ENCODE data around the gene ABI3. TPM values are rescaled to one million over a fixed set of nuclear protein-coding genes. Genes with fewer than 3 reads are reported as not detected.
A peak's percentile ranks its signal among the peaks of the same experiment; 100 is the strongest.

Gene ABI3
- total RNA-seq, 4 donors from 2014 or later, result 1.1 to 6.6 (median 5.0) TPM

GRCh38 chr17:49223168-49223516 is 12.6 kb downstream of the ABI3 start:
- Histone ChIP-seq H3K27me3 (peaks cover 98% of the 10 kb centered on the region), H3K4me1 (peaks cover 0 to 22% (median 13%) of the 10 kb centered on the region in 3 donors), H3K36me3 (no peaks in the 10 kb centered on the region), H3K9me3 (no peaks in the 10 kb centered on the region), H3K4me3 (no peak overlapping the region), H3K27ac (no peak overlapping the region)
- 0 to 20% methylated on average over 1 to 3 of the region's 9 CpGs for WGBS, 2 donors (ENCODE audit: low coverage in 1 of 2)
- ATAC-seq, result no peak
- TF ChIP-seq POLR2AphosphoS5 (IDR thresholded peaks at IDR 0.05) (no peak), EP300 (IDR thresholded peaks at IDR 0.05) (no peak), POLR2A (IDR thresholded peaks at IDR 0.05) (no peak), CTCF (IDR thresholded peaks at IDR 0.05) (no peak)

- peaks cover 0 to 22% (median 13%) of the 10 kb centered on the region in 3 donors for H3K4me1 ChIP-seq
- H3K27me3 ChIP-seq, result peaks cover 99% of the 10 kb centered on the region
- no peaks in the 10 kb centered on the region for H3K36me3 ChIP-seq
- 0 to 5% methylated on average over 4 to 15 of the region's 31 CpGs for WGBS, 2 donors (ENCODE audit: low coverage in 1 of 2)
- peak; percentile 47 for ATAC-seq
- TF ChIP-seq CTCF (IDR thresholded peaks at IDR 0.05), result peak in 3 of 4 experiments; percentile 60 to 81 (median 79)
- no peak for TF ChIP-seq POLR2AphosphoS5 (IDR thresholded peaks at IDR 0.05)
- no peak for TF ChIP-seq EP300 (IDR thresholded peaks at IDR 0.05)
- TF ChIP-seq POLR2A (IDR thresholded peaks at IDR 0.05), result no peak
- H3K9me3 ChIP-seq, result no peaks in the 10 kb centered on the region
- H3K27ac ChIP-seq, result no peak overlapping the region
- H3K4me3 ChIP-seq, result peak overlapping the region in 1 of 2 donors; percentile 24
These were observed 13.2 kb downstream of the ABI3 start for GRCh38 chr17:49223517-49224197.

GRCh38 chr17:49224198-49224996 is 13.9 kb downstream of the ABI3 start:
- H3K36me3 ChIP-seq, result no peaks in the 10 kb centered on the region
- 0 to 6% methylated on average over 1 to 6 of the region's 95 CpGs for WGBS, 2 donors (ENCODE audit: low coverage in 1 of 2)
- H3K4me3 ChIP-seq, result peak overlapping the region in 1 of 2 donors; percentile 24
- no peaks in the 10 kb centered on the region for H3K9me3 ChIP-seq
- no peak for TF ChIP-seq EP300 (IDR thresholded peaks at IDR 0.05)
- TF ChIP-seq POLR2AphosphoS5 (IDR thresholded peaks at IDR 0.05), result no peak
- no peak for TF ChIP-seq POLR2A (IDR thresholded peaks at IDR 0.05)
- TF ChIP-seq CTCF (IDR thresholded peaks at IDR 0.05), result no peak
- H3K27me3 ChIP-seq, result peaks cover 97% of the 10 kb centered on the region
- no peak overlapping the region for H3K27ac ChIP-seq
- no peak for ATAC-seq
- peaks cover 0 to 22% (median 13%) of the 10 kb centered on the region in 3 donors for H3K4me1 ChIP-seq

GRCh38 chr17:49224997-49225337 is 14.5 kb downstream of the ABI3 start:
- Histone ChIP-seq H3K9me3 (no peaks in the 10 kb centered on the region), H3K27me3 (peaks cover 97% of the 10 kb centered on the region), H3K4me1 (peaks cover 0 to 28% (median 17%) of the 10 kb centered on the region in 3 donors), H3K27ac (no peak overlapping the region), H3K4me3 (peak overlapping the region in 1 of 2 donors; percentile 24), H3K36me3 (no peaks in the 10 kb centered on the region)
- WGBS, 2 donors (ENCODE audit: low coverage in 1 of 2), result 35% methylated on average over 5 of the region's 11 CpGs; no CpG with 5 or more reads in 1 of the 2 donors
- no peak for ATAC-seq
- TF ChIP-seq POLR2AphosphoS5 (IDR thresholded peaks at IDR 0.05), result no peak
- TF ChIP-seq EP300 (IDR thresholded peaks at IDR 0.05), result no peak
- TF ChIP-seq CTCF (IDR thresholded peaks at IDR 0.05), result no peak
- TF ChIP-seq POLR2A (IDR thresholded peaks at IDR 0.05), result no peak

Data from gastroesophageal sphincter (tissue), 4 donors.